MM.1S (cell line): Measurements from ENCODE around the gene CERS2.

Source experiments
- EZH2 ChIP-seq: fragments of 300-600 bp; sonication (generic); optimal IDR thresholded peaks from 2 replicates; pipeline ENCODE3; 2017; ENCODE audit warnings: low read depth, mild to moderate bottlenecking, antibody characterized with exemption, low read length, mixed read lengths
- EZH2phosphoT487 ChIP-seq: fragments of 300-600 bp; sonication (generic); IDR thresholded peaks from 2 replicates; pipeline ENCODE4 v1.6.1; 2018; ENCODE audit warnings: antibody characterized with exemption, low read length
- TF ChIP-seq, protein P1 (sequence below): fragments of 300-600 bp; sonication (generic); IDR thresholded peaks from 2 replicates; pipeline ENCODE4 v1.5.1; 2016; ENCODE audit warnings: antibody characterized with exemption, low read length, mixed read lengths

DNA sequence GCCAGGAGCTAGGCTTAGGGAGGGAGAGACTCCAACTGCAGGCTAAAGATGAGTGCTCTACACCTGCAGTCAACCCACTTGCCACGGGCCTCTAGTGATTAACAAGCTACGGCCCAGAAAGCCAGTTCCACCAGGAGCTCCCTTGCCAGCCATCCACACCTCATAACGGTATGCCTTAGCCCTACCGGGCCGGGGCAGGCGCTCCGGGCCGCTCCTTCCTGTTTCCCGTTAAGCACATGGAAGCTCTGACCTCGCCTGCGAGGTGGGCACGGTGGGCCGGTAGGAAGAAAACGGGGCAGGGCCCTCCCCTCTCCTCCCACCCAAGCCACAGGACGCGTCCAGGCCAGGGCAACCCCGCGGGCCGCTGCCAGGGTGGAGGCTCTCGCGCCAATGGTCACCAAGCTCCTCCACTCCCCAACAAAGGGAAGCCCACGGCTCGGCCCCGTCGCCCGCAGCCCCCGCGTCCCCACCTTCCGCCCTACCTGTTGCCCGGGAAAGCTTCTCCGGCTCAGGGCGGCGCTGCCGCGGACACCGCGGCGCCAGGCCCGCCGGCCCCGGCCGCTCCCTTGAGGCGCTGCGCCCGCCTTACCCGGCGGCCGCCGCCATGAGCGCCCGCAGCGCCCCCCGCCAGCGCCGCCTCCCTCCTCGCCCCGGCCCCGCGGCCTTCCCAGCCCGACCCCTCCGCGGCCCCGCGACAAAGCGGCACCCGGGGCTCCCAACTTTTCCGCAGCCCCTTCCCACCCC lies 627 bp downstream of the CERS2 start:
- TF ChIP-seq, protein P1, sequence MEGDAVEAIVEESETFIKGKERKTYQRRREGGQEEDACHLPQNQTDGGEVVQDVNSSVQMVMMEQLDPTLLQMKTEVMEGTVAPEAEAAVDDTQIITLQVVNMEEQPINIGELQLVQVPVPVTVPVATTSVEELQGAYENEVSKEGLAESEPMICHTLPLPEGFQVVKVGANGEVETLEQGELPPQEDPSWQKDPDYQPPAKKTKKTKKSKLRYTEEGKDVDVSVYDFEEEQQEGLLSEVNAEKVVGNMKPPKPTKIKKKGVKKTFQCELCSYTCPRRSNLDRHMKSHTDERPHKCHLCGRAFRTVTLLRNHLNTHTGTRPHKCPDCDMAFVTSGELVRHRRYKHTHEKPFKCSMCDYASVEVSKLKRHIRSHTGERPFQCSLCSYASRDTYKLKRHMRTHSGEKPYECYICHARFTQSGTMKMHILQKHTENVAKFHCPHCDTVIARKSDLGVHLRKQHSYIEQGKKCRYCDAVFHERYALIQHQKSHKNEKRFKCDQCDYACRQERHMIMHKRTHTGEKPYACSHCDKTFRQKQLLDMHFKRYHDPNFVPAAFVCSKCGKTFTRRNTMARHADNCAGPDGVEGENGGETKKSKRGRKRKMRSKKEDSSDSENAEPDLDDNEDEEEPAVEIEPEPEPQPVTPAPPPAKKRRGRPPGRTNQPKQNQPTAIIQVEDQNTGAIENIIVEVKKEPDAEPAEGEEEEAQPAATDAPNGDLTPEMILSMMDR = no peak
- TF ChIP-seq EZH2 = no peak
- TF ChIP-seq EZH2phosphoT487 = no peak
